GOT3 (cell line): ENCODE measurements around the gene LIN52.

Experiments
- DNase-seq: peaks from one replicate; lab custom pipeline; 2025; ENCODE audit warnings: mixed read lengths; lab: John Stamatoyannopoulos, UW

LIN52 gene

DNA sequence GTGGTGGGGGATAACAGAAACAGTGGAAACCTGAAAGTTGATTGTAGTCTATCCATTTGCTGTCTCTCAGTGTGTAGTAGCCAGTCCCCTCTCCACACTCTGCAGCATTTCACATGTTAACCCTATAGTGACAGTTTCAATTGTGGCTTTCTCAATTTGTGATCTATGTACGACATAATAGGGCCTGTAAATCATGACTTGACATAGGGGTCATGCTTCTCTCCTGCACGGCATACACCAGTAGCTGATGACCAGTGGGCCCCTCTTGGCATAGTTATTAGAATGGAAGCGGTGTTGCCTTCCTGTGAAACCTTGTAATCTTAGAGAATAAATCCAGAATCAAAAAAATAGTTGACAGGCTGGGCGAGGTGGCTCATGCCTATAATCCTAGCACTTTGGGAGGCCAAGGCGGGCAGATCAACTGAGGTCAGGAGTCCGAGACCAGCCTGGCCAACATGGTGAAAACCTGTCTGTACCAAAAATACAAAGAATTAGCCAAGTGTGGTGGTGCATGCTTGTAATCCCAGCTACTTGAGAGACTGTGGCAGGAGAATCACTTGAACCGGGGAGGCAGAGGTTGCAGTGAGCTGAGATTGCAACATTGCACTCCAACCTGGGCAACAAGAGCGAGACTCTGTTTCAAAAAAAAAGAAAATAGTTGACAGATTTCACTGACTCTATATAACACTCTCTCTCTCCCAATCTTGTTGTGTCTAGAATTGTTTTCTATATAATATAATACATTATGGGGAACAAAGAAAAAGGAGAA lies 109.9 kb downstream of the LIN52 start:
- DNase-seq: no peak

DNA sequence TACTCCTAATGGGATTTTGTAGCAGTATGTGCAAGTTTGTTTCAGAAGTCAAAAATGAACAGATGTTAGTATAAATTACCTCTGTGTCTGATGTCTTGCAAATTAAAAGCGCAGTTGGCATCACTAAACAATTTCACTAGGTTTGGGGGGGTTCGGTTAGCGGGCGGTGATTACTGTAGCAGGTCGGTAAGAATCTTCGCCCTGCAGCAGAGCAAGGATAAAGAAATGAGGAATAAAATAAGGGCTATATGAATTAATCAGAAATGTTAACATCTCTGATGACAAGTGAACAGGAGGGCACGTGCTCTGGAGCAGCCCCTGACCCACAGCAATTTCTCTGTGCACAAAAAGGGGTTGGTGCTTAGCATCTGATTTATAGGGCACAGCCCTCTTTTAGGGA lies 110.9 kb downstream of the LIN52 start:
- DNase-seq: no peak

DNA sequence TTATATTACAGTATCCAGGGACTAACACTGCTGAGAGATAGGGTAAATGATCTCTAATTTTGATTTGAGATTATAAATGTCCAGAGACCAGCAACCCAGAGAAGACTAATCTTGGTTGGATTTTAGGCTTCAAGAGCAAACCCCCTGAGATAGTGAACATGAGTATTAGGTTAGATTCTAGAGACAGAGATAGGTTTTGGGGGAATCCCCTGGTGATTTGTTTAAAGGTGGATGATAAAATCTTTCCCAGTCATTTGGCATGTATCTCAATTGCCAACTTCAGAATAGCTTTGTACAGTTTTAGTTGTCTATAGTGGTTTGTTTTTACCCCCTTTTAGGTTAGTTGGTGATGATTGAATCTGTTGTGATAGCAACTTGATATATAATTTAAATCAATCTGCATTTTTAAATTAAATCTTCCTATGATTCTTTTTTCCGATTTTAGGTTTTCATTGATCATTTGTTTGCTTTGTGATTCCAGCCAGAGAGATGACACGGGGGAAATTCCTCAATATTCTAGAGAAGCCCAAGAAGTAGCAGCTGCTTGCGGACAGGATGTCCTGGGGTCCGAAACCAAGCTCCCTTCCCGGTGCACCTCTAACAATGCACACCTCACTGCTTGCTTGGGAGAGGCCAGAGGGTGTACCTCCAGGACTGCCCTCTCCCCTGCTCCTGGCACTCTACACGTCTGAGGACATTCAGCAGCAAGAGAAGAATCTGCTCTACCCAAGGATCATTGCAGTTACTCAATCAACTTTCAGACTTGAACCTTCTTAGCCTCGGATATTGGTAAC lies 113.9 kb downstream of the LIN52 start:
- no peak for DNase-seq

DNA sequence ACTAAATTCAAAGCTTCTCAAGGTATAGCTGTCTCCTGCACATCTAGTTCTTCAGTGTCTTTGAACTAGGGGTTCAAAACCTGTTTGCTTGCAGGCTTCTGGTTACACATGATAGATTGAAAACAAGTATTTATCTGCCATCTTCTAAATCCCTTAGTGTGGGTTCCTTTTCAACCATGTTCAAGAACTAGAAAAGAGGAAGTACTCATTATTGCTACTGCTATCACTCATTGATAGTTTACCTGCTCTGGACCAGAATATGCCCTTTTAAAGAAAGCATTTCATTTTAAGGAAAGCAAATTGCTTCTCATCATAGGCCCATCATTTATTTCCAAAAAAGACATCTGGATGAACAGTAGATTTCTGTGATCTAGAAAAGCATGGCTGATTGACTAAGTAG lies 117.4 kb downstream of the LIN52 start:
- no peak for DNase-seq

DNA sequence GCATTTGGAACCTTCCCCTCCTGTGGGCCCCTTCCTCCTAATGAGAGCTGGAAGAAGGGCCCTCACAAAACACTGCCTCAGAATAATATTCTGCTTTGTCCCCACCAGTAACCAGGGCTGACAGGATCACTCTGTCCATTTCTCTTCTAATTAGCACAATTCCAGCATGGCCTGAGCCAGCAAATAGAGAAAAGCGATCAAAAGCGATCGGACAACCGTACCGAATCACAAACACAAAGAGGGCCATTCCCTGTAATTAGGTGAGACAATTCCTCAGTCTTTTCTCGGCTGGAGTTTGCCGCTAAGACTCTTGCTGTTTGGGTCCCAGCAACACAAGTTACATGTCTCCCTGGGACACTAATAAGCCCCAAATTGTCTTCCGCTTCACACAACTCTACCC lies 118.9 kb downstream of the LIN52 start:
- no peak for DNase-seq

DNA sequence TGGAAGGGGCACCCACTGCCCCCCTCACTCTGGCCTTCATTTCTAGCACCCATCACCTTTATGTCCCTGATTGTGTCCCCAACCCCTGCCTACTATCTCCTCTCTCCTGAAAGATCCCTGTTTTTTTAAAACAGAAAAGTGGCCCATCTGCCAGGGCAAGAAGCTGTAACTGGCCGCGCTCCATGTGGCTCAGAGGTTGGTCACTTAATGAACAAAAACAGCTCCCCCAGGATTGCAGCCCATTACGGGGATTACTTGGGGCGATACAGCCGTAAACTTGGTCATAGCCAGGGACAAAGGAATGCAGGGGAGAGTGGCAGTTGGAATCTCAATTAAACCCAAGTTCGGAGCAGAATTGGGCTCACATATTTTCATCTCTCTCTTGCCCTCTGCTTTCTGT lies 119.7 kb downstream of the LIN52 start:
- no peak for DNase-seq

DNA sequence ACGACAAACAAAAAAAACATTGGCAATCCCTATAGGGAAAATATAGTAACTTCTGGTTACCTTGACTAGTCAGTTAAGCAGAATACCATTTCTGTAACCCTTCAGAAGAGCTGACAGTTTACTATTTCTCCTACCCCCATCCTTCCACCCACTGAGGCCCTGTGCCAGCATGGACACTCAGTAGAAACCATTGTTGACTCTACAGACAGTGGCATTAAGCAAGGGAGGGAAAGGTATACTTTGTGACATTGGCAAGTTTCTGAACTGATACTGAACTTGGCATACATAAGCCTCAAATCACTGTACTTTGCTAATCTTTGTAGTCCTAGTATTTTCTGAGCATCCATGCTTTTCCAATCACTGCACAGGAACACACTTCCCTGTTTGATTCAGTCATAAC lies 121.1 kb downstream of the LIN52 start:
- no peak for DNase-seq

DNA sequence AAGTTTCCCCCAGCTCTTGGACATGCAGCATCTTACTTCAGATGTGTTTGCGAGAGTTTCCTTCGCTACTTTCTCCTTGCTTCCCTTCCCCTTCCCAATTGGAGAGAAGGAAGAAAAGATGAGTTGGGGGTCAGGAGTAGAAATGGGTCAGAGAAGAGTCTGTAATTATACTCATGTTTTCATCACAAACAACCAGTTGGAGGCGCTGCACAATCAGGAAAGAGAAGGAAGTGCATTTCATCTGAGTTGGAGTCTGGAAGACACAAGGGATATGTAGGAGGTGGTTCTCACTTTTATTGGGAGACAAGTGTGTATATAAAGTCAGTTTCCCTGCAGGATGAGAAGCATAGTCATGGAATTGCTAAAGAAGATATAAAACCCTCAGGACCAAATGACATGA lies 123.2 kb downstream of the LIN52 start:
- no peak for DNase-seq

DNA sequence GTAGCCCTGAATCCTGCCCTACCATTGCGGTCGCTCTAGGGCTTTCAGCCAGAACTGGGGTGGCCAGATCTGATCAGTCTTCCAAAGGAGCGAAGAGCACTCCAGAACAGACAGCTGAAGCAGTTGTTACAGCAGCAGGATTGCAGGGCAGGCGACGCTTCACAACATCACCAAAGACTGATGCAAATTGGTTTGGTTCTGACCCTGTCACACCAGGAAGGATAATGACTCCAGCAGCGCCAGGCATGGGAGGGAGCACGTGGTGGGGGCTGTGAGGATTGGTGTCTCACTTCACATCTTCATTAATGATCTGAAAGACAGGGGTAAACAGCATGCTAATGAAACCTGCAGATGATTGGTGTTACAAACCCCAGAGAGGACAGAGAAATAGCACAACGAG lies 123.9 kb downstream of the LIN52 start:
- DNase-seq: no peak

DNA sequence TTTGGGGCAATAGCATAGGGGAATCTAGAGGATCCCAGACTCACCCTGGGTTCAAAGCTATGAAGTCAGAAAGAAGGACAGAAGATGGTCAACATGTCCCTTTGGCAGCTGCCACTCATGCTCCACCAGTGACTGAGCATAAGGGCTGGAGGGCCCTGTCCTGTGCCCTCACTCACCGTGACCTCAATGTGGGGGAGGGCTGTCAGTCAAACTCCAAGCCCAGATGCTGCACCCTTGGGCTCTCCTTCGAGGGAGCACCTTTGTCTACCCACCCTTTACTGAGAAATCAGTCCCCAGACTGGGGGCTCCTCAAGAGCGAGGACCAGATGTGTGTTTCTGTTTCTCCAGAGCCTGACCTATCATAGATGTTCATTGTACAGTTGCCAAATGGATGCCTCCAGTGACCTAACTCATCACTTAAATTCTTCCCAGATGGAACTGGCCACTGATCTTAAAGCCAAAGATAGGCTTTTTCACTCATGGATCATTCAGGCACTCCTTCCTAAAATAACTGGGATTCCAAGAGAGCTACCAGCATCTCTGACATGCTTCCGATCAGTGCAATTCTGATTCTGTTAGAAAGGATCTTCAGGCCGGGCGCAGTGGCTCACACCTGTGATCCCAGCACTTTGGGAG lies 127.3 kb downstream of the LIN52 start:
- DNase-seq: no peak

DNA sequence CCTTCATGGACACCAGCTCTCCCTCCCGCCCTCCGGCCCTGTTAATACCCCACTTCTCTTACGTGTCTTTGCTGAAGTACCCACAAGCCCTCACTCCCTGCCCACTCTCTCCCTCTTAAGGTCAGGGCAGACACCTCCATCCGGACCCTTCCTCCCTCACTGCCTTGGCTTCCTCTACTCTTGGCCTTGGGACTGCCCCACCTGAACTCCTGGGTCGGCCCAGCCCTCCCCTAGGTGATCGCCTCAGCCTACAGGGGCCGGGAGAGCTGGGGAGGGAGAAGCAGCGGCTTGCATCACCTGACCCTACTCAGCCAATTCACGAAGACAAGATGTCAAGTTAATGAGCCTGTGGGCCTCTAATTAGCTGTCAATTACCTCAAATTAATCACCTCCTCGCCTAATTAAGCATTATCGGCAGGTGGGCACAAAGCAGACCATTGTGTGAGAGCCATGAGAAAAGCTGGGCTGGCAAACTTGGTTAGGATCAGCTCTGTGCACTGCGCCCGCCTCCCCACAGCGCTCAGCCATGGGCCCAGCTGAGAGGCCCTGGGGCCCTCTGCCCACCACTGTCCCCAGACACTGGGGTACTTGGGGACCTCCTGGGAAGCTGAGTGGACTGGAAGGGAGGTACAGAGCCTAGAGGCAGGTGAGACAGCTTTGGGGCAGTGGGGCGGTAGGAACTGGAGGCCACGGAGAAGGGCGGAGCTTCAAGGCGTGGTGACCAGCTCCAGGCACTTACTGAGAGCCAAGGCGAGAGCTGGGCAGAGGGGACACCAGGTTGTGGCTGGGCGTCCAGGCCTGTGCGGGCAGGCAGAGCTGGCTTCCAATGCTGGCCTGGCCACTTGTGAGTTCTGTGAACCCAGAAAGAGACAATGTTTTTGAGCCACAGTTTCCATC lies 129.4 kb downstream of the LIN52 start:
- no peak for DNase-seq

DNA sequence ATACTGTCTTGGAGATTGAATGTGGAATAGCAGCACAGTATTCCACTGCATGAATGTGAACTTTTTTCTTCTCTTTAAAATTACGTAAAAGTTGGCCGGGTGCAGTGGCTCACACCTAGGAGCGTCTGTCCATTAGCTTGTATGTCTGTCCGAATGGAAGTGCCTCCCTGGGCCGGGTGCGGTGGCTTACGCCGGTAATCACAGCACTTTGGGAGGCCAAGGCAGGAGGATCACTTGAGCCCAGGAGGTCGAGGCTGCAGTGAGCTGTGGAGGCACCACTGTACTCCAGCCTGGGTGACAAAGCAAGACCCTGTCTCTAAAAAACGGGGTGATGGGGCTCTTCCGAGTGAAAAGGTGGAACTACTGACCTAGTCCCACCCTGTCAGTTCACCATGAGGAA lies 131.9 kb downstream of the LIN52 start:
- no peak for DNase-seq

DNA sequence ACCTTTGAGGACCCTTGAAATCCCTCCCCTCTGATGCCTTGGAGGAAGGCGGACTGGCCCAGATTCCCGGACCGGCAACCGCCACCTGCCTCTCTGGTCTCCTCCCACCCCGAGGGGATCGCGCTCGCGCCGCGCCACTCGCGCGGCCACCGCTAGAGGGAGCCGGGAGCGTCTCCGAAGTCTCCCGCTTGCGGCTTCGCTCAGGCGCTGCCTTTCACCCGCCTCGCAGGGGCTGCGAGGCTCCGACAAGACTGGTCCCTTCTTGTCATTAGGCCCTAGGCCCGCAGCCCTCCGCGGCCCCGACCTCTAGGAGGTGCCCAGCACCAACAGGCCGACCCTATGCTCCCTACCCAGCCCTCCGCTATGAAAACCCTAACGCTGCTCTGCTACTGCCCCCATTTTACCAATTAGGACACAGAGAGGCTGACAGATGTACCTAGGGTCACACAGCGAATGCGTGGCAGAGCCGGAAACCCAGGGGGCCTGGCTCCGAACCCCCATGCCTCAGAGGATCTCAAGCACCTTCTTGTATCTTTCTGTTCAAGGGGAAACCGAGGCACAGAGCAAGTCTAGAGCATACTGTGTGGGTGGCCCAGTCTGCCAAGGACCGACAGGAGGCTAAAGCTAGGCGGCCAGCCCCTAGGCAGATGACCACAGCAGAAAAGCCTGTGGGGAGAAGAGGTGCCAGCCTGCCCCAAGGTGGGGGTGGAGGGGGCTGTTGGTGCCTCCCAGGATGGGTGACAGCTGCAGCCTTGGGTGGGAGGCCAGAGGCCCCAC lies 133.1 kb downstream of the LIN52 start:
- DNase-seq: no peak

DNA sequence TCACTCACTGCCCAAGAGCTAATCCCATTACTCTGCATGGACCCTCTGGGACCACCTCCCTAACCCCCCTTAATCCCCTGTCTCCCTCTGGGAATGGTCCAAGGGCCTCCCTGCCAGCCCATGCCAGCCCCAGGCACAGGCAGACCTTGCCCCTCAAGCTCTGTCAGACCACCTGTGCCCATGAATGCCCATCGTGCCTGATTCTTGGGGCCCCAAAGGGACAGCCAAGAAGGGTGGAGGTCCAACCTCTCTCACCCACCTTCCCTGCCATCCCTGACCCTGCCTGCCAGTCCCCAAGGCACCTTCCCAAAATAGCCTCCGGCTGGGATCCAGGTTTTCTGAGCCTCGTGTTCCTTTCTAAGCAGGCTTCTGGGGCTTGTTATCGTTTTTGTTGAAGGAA lies 133.7 kb downstream of the LIN52 start:
- no peak for DNase-seq

DNA sequence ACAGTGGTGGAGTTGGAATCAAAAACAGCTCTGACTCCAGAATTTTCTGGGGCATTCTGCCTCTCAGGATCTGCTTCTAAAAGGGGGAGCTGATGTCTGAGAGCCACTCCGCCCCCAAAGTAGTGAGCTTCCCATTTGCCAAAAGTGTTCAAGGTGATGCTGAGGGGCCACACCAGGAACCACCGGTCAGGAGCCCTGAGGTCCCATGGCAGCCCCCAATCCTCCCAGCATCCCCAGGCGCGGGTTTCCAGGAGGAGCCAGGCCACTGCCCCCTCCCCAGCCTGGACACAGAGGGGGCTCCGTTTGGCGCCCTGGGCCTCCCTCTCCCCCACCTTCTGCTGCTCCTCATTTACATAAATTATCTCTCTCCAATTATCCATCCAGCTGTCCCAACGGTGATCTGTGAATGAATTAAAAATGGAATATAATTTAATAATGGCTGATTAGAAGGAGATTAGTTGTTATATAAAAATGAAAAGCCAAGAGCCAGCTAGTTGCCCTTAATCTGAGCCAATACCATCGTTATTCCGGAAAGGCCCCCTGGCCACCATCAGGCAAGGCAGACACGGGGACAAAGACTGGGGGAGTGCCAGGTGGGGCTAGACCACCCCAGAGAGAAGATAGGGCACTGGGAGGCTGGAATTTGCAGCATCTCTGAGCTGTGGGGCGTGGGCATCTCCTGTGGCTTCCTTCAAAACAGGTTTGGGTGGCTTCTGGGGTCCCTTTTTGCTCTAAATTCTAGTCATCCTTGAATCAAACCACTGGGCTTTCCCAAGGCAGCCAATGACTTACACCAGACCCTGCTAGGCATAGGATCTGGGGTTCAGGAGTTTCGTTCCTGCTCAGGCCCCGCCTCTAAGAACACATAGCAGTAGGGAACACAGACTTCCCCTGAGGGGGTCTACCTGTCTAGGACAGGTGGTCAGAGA lies 134.8 kb downstream of the LIN52 start:
- no peak for DNase-seq

DNA sequence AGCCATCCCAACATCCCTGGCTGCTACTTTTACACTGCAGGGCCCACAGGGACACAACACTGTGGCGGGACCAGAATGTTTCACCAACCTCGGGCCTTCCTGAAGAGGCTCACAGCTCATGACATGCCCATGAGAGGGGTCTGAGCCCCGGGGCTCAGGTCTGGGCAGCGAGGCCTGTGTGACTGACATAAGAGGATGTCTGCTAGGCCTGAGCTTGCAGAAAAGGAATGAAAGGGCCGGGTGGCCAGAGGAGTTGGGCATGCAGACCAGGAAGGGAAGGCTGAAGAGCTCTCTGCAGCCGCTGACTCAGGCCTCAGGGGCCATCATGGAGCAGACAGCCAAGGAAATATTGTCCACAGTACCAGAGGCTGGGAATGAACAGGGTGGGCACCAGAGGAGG lies 136.2 kb downstream of the LIN52 start:
- no peak for DNase-seq

DNA sequence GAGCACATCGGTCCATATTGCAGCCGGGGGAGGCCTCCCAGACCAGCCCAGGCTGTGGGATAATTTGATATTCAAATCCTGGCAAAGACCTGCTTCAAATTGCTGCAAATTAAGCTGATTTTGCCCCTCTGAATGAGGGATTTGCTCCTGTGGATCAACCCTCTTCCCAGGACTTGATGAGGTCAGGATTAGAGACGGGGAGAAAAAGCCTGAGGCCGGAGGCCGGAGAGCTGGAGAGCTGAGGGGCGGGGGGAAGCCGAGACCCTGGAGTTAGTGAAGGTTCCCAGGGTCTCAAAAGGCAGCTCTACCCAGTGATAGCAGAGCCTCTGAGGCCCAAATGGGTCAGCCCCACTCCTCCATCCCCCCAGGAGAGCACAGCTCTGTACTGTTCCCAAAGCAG lies 137.0 kb downstream of the LIN52 start:
- DNase-seq: no peak

DNA sequence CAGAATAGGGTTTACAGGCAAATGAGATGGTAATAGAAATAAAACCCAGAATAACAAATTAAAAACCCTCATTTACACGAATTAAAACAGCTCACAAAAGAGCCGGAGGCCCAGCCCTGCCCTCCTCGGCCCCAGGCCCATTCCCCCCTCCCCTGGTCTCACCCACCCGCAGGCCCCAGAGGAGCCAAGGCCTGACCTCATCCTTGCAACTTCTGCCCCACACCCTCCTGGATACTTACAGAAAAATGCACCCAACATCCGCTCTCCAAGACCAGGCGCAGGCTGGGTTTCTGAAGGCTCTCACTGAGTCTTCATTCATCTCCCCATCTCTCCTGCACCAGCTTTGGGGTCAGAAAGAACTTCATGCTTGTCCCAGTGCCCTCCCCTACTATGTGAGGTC lies 138.3 kb downstream of the LIN52 start:
- no peak for DNase-seq

DNA sequence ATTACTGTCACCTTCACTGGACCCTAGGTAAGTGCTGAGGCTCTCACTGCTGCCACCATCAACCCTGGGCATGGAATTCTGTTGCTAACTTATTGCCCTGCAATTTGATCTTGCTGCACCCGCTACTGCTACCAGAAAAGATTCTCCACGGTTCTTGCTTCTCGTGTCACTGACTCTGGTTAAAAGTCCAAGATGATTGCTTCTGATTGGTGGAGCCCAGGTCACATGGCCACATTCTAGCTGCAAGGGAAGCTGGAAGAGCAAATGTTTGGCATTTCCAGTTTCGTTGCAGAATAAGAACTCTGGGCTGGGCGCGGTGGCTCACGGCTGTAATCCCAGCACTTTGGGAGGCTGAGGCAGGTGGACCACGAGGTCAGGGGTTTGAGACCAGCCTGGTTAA lies 147.0 kb downstream of the LIN52 start:
- no peak for DNase-seq

DNA sequence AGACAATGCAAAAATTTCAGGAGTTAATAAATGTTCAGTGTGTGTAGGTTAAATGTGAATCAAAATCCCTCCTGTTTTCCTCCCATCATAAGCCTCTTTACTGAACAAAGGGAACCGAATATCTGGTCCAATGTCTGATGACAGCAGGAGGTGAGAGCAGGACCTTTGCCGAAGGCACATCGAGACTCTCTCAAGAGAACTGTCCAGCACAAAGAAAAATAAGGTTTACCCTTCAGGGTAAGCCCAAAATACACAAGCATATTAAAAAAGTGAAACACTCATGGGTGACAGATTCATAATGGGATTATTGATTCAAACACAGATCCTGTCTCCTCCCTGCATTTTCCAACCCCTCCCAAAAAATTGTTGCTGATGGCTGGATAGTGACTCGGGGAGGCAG lies 150.3 kb downstream of the LIN52 start:
- no peak for DNase-seq
